HG02610 (cell line): ENCODE data around the gene COX19.
"Not testable (repeated sequence)": the region's sequence is repeated elsewhere in the genome, so short reads cannot be mapped to it uniquely, and the experiment has no call there.

Experiments
- ATAC-seq: cut with Tn5 transposase; IDR thresholded peaks from one replicate; pipeline ENCODE4 v1.9.1; 2021; ENCODE audit warnings: mild to moderate bottlenecking, moderate library complexity; ENCODE audit not compliant: unreplicated experiment

COX19 gene

GRCh38 chr7:949021-949934, 26.1 kb downstream of the COX19 start:
- peak; percentile 4 for ATAC-seq

GRCh38 chr7:947391-948210, 27.7 kb downstream of the COX19 start:
- no peak for ATAC-seq

GRCh38 chr7:946256-946996, 28.9 kb downstream of the COX19 start:
- no peak for ATAC-seq

- no peak for ATAC-seq
These were observed 29.6 kb downstream of the COX19 start for GRCh38 chr7:945556-946255.

GRCh38 chr7:945147-945555, 30.2 kb downstream of the COX19 start:
- no peak for ATAC-seq

- ATAC-seq, result no peak
These were observed 30.6 kb downstream of the COX19 start for GRCh38 chr7:944744-945143.

- not testable (repeated sequence) for ATAC-seq
These were observed 31.6 kb downstream of the COX19 start for GRCh38 chr7:943793-944192.

GRCh38 chr7:940599-941408, 34.5 kb downstream of the COX19 start:
- ATAC-seq, result no peak

GRCh38 chr7:939843-940242, 35.5 kb downstream of the COX19 start:
- ATAC-seq, result no peak

- no peak for ATAC-seq
These were observed 36.7 kb downstream of the COX19 start for GRCh38 chr7:938546-939185.

- ATAC-seq, result no peak
These were observed 37.4 kb downstream of the COX19 start for GRCh38 chr7:937856-938484.

GRCh38 chr7:936386-937054, 38.8 kb downstream of the COX19 start:
- ATAC-seq, result peak; percentile 75

- ATAC-seq, result no peak
These were observed 39.4 kb downstream of the COX19 start for GRCh38 chr7:935874-936385.

GRCh38 chr7:935164-935873, 40.0 kb downstream of the COX19 start:
- no peak for ATAC-seq

- ATAC-seq, result no peak
These were observed 40.7 kb downstream of the COX19 start for GRCh38 chr7:934469-935163.

- no peak for ATAC-seq
These were observed 42.7 kb downstream of the COX19 start for GRCh38 chr7:932651-932975.
